GM19035 (cell line): ENCODE results near the gene XRCC4.
"Not testable (repeated sequence)": the region's sequence is repeated elsewhere in the genome, so short reads cannot be mapped to it uniquely, and the experiment has no call there.

Source experiments
- ATAC-seq: cut with Tn5 transposase; IDR thresholded peaks from one replicate; pipeline ENCODE4 v1.9.1; 2021; ENCODE audit not compliant: unreplicated experiment

Gene XRCC4

DNA sequence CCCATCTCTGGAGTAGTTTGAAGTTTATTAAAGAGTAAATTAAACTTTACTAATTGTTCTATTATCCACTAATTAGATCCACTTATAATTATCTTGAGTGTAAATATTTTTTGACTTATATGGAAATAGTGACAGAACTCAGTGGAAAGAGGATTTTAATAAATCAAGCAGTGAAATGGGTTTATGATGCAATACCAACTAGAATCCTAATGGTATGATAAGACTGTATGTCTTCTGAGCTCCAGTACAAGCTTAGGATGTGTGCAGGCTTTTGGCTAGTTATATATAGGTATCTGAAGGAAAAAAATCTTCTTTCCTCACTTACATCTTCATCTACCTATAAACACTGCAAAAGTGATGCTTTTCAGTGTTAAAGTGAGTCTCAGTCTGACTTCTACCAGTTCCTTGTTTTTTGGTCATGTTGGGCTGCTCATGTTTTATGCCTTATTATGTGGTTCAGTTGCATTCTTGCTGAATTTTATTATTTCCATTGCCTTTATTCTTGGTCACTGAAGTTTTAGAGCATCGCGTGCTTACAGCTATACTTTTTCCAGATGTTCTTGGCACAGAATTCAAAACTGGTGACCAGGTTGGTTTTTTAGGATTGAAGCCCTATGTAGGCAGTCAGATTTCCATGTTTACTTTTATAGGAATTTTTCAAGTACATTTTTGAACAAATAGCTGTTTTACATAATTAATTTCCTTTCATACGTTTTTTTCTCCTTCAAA, 30.5 kb downstream of the XRCC4 start:
- ATAC-seq = no peak

DNA sequence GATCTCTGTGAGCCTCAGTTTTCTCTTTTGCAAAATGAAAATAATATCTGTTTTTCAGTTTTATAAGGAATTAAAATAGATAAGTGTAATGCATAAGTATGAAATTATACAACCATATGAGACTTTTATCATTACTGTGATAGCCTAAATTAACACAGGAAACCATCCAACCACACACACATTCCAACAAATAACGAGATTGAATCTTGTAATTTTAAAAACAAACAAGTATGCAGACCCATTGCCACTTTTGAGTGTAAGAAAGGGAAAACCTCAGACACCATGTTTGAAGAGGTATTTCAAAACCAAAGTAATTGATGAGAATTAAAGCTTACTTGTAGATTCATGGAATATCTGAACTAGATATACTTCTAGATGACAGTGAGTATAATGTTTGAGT, 32.0 kb downstream of the XRCC4 start:
- no peak for ATAC-seq

DNA sequence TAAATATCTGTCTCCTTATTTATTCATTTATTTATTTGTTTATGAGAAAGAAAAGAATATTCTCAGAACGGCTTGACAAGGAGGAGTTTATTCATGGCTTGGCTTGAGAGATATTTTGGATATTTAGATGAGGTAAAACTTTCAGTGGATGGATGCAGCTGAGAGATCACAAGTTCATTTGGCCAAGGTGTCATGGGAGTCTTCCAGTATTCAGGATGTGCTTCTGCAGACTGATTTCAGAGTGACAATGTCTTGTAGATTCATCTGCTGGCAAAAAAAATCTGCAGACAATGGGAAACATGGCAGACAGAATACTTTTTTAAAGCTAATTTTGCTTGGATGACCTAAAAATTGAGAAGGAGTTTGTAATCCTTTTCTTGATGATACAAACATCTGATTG, 38.5 kb downstream of the XRCC4 start:
- ATAC-seq = no peak

DNA sequence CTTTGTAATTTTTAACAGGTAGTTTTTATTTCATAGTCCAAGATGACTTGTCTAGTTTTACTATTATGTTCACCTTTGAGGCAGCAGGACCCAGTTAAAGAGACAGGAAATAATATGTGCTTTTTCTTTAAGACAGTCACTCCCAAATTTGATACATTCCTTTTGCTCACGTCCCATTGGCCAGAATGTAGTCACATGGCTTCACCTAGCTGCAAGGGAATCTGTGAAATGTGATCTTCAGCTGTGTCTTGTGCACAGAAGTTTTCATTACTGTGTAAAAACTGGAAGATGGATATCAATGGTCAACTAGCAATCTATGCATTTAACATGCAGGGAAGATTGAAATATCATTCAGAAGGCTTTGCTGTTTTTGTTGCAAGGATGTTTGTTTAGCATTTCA, 41.1 kb downstream of the XRCC4 start:
- no peak for ATAC-seq

DNA sequence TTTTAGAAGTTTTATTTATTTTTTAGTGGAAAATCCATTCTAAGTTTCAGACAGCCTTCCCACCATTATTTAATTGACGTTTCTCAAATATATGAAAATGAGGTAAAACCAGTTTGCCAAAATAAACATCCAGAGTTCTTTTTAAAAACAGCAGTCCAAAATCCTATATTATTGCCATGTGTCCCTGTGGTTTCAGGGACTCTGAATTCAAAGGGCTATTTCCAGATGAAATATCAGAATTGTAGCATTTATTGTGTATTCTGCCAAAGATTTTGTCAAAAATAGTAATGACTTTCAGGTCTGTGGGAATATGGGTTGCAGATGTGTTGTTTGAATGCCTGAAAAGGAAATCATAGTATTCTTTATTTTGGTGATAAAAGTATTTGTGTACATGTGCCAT, 41.6 kb downstream of the XRCC4 start:
- no peak for ATAC-seq

DNA sequence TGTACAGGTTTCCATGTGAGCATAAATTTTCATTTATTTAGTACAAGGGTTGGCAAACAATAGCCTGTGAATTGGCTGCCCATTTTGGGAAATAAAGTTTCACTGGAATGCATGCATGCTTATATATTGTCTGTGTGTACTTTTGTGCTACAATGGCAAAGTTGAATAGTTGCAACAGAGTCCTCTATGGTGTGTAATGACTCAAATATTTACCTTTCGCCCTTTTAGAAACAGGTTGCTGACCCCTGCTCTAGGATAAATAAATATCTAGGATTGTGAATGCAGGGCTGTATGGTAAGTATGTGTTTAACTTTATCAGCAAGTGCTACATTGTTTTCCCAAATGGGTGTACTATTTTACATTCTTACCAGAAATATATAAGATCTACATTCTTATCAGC, 47.2 kb downstream of the XRCC4 start:
- no peak for ATAC-seq

DNA sequence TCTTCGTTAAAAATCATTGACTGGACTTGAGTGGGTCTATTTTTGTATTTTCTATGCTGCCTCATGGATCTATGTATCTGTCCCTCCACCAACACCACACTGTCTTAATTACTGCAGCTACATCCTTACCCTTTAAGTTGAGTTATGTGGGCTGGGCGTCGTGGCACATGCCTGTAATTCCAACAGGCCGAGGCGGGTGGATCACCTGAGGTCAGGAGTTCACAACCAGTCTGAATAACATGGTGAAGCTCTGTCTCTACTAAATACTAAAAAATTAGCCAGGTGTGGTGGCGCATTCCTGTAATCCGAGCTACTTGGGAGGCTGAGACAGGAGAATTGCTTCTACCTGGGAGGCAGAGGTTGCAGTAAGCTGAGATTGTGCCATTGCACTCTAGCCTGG, 48.2 kb downstream of the XRCC4 start:
- no peak for ATAC-seq

DNA sequence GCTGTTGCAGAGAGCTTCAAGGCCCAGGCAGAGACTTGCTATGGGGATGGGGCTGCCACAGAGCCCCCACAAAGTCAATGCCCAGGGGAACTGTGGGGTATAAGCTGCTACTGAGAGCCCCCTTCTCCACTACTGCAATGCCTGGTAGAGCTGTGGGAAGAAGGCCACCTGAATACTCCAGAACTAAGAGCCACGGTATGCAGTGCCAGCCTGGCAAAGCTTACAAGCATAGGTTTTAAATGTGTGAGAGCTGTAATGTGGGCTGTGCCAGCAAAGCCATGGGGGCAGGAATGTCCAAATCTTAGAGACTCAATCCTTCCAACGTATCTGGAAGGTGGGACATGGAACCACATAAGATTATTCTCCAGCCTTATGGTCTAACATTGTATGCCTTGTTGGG, 49.2 kb downstream of the XRCC4 start:
- ATAC-seq = no peak

DNA sequence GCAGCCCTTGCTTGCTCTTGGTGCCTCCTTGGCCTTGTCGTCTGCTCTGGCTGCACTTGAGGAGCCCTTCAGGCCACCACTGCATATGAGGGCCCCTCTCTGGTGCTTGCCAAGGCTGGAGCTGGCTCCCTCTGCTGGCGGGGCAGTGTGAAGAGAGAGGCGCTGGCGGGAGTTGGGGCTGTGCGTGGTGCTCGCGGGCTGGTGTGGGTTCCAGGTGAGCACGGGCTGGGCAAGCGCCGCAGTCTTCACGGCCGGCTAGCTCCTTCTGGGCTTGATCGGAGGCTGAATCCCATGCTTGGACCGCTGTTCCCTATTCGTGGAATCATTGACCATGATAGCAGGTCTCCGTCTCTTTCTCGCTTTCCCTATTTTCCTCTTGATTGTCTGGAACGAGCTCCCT, 56.5 kb downstream of the XRCC4 start:
- ATAC-seq = no peak

DNA sequence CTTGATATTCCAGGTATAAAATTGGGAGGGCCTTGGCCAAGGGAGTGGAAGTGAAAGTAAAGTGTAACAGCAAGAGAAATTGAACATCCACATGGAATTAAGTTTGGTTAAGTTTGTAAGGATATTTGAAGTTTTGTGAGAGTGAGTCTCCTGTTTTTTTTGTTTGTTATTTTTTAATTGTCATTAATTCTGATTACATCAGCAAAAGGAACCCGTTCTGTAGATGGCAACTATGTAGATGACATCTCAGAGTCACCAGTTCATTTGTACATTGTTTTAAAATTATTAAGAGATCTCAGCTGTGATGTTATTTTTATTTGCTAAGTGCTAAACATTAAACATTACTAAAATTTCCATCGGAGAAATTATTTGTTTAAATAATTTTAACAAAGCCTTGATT, 65.2 kb downstream of the XRCC4 start:
- ATAC-seq = no peak

DNA sequence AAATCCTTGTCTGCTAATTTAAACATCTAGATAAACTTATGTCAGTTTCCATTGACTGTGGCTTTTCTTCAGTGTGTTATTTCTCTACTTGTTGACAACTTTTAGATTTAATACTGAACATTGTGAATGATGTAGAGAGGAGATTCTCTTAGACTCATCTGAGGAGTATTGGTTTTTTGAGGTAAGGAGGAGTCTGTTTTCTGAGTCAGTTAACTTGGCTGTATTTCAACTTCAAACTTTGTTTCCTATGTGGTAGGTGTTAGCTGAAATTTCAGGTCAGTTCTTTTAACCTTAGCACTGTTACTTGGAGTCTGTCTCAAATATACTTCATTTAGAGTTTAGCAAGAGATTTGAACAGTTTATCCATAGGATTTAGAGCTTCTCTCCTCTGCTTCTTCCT, 67.9 kb downstream of the XRCC4 start:
- ATAC-seq = no peak

DNA sequence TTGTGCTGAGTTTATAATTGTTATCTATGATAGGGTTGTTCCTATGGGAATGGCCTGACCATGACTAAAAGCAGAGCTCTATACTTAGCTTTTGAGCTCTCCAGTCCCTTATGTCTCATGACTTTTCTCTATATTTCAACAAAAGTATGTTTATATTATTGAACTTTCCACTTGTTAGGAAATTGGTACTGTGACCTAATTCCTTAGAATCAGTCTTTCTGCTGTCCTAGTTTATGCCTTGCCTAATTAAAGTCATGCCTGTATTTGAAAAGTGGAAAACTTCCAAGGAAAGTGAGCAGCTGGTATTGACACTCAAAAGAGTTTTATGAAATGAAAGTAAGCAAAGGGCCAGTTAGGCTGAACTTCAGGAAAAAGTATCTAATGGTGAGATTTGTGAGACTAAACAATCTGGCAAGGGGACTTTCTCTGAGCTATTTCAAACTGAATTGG, 68.6 kb downstream of the XRCC4 start:
- no peak for ATAC-seq

DNA sequence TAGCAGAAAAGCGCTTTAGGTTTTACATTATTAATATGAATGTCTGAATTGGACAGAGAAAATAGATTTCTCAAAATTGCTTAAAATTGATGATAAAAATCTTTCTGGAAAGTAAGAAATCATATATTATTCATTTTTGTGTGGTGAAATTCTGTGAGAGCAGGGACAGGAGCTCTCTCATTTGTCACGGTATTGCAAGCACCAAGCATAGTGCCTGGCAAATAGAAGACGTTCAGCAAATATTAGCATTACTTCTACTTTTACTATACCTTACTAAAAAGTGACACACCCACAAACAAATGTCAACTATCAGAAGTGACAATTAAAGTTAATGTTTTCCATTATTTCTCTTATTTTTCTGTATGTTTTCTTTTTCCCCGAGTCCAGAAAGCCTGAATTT, 69.1 kb downstream of the XRCC4 start:
- no peak for ATAC-seq

DNA sequence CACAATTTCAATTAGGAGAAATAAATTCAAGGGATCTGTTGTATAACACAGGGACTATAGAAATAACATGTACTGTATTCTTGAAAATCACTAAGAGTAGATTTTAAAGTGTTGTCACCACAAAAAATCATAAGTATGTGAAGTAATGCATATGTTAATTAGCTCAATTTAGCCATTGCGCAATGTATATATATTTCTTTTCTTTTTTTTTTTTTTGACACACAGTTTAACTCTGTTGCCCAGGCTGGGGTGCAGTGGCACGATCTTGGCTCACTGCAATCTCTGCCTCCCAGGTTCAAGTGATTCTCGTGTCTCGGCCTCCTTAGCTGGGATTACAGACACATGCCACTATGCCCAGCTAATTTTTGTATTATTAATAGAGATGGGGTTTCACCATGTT, 70.2 kb downstream of the XRCC4 start:
- no peak for ATAC-seq

DNA sequence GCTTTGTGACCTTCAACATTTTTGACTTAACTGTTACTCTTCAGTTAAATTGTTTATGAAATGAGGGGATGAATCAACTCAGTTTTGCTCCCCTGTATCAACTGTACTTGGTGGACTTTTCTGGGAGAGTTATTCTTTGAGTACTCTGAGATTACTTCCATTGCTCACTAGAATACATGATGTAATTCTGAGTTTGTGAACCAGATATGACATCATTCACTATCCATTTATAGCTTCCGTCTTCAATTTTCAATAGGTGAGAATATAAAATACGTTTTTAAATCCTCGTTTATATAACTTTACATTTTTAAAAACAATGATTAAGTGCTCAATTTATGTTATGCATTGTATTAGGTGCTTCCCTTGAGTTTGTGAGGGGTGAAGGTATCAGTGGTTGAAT, 71.0 kb downstream of the XRCC4 start:
- no peak for ATAC-seq

DNA sequence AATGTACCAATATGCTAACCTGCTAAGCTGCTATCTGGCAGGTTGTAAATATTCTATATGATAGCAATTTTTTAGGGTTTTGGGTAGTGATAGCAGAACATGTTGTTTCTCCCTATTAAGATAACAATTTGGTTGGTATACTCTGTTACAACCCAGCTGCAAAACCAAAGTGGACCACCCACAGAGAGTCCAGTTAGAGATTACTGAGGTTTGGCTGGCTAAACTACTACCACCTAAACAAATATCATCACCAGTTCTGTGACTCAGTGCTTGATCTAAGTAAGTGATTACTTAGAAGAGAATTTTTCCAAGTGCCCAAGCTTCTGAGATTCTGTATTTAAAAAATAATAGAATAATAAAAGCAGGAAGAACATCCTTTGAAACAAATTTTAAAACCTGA, 72.3 kb downstream of the XRCC4 start:
- no peak for ATAC-seq

DNA sequence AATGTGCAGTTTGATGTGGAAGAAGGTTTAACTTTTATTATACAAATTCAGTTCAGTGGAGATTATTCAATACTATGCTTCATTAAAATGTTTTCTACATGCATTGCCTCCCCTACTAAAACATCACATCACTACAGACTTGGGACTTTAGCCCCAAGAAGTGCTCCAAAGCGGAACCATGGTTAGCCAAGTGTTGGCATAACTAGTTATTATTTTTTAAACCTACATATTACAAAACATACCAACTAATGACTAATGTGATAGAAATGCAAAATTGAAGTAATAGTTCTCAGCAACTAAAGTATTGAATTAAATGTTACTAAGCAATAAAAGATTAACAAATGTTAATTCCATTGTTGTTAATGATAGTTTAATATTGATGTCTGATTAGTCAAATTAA, 74.5 kb downstream of the XRCC4 start:
- no peak for ATAC-seq

DNA sequence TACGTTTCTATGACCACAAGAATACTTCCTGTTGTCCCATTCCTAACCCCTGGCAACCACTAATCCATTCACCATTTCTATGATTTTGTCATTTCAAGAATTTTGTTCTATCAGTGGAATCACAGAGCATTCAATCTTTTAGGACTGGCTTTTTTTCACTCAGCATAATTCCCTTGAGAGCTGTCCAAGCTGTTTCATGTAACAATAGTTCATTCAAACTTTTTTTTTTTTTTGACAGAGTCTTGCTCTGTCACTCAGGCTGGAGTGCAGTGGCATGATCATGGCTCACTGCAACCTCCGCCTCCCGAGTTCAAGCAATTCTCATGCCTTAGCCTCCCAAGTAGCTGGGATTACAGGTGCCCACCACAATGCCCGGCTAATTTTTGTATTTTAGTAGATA, 75.6 kb downstream of the XRCC4 start:
- ATAC-seq = not testable (repeated sequence)

DNA sequence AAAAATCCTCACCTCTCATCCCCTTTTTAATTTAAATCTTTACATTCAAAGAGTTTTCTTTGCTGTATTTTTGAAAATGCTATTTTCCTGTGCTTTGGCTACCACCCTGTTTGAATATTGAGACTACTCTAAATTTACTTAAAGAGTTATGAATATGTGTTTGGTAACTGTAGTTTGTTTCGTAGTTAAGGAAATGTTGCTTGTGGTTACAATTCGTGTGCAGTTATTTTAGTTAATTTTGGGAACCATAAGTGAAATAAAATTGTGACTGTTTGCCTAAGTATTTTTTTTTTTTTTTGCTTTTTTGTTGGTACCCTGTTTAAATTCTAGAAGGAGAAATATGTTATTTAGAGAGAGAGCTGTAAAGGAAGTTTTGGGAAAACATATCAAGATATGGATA, 78.7 kb downstream of the XRCC4 start:
- no peak for ATAC-seq

DNA sequence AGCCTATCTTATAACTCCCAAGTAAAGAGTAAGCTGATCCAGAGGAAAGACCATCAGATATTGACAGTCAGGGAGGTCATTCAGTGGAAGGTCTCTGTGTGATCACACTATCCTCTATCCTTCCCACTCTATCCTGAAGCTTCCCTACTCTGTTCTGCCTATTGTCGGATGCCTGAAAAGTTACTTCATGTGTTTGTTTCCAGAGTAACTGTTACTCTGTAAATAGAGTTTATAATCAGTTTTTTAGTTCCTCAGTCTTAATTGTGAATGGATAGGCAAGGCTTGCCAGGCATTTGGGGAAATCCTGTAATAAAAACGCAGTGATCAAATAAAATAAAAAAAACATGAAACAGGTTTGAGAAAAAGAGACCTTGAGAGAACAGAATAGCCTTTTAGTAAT, 79.8 kb downstream of the XRCC4 start:
- no peak for ATAC-seq

DNA sequence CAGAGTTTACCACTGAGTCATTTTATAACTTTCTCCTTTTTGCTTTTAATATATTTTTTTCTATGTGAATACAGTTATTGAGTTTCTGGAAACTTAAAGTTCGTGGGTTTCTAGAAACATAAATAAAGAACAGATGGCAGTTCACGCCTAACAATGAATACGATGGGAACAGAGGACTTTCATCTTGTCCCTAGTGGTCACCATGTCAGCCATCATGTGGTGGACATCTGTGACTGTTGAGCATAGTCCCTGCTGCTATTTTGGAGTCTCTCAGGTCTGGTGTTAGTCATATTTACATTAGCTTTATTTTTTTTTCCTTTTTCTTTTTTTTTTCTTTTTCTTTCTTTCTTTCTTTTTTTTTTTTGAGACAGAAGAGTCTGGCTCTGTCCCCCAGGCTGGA, 85.3 kb downstream of the XRCC4 start:
- ATAC-seq = no peak

DNA sequence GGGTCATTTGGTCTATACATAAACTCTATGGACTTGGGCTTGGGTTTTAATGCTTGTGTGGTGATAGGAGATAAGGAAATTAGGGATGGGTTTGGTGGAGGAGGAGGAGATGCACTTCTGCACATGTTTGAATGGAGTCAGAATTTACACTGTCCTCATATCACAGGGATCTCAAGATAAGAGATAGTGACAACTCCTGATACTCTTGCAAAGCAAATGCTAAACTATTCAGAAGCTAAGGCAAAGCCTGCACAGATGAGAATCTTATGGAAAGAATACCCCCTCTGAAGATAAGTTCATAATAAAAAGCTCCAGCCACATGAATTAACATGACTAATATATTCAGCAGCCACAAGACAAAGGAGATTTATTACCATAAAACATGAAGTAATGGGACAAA, 90.2 kb downstream of the XRCC4 start:
- no peak for ATAC-seq

DNA sequence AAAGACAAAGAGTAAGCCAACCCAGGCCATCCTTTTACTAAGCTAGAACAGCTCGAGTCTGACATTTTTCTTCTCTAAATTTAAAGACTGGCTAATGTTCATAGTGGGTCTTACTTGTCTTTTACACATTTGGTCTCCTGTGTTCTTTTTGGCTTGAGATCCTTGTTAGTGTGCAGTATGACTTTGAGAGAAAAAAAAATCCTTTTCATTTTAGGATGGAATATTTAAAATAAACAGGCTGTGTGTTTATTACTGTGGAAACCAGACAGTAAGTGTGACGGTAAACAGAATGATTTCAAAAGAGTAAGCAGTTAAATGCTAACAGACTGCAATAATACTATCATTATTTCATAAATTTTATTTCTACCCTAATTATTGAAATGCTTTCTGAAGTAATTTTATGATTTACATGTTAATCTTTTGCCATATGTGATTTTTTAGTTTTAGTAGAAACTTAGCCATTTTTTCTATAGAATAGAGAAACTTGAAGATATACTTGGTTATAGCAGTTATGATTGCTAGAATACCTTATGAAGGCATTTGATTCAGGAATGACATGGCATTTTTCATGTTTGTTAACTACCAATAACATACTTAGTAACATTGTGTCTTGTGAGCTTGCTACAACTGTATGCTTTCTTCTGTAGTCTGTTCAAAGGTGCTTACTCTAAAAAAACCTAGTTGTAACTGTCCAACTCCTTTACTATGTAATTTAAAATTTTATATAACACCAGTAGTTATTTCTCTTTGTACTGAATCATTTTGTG, 92.4 kb downstream of the XRCC4 start:
- ATAC-seq = no peak
